ENCODE results near the gene KISS1. TPM values are rescaled to one million over a fixed set of nuclear protein-coding genes. Genes with fewer than 3 reads are reported as not detected.

Gene KISS1
- total RNA-seq, 1 experiment from 2014 or later, result not detected

- Histone ChIP-seq H3K4me1 (ENCODE audit: control insufficient read depth, insufficient read depth, low read length) (no peaks in the 10 kb centered on the region), H3K4me3 (ENCODE audit: low read depth in 2 of 2, low read length in 2 of 2) (no peak overlapping the region), H3K27ac (ENCODE audit: low read length) (no peak overlapping the region), H3K27me3 (ENCODE audit: control insufficient read depth, insufficient read depth, low read length) (no peaks in the 10 kb centered on the region), H3K36me3 (ENCODE audit: control insufficient read depth, insufficient read depth, low read length) (no peaks in the 10 kb centered on the region), H3K9me3 (ENCODE audit: control insufficient read depth, insufficient read depth, low read depth, low read length) (peaks cover 11% of the 10 kb centered on the region; the same call in 1 of the 2 replicates)
- ChIA-PET CTCF (no interaction called here), POLR2A (no interaction called here)
- BruUV-seq (replicated peaks), result no TSS peak
- ATAC-seq (no peak), DNase-seq (ENCODE audit: low read depth, low spot score) (no peak)
- TF ChIP-seq POLR2AphosphoS5 (IDR thresholded peaks at IDR 0.05; ENCODE audit: low read depth, low read length), result no peak
- TF ChIP-seq, protein P1, sequence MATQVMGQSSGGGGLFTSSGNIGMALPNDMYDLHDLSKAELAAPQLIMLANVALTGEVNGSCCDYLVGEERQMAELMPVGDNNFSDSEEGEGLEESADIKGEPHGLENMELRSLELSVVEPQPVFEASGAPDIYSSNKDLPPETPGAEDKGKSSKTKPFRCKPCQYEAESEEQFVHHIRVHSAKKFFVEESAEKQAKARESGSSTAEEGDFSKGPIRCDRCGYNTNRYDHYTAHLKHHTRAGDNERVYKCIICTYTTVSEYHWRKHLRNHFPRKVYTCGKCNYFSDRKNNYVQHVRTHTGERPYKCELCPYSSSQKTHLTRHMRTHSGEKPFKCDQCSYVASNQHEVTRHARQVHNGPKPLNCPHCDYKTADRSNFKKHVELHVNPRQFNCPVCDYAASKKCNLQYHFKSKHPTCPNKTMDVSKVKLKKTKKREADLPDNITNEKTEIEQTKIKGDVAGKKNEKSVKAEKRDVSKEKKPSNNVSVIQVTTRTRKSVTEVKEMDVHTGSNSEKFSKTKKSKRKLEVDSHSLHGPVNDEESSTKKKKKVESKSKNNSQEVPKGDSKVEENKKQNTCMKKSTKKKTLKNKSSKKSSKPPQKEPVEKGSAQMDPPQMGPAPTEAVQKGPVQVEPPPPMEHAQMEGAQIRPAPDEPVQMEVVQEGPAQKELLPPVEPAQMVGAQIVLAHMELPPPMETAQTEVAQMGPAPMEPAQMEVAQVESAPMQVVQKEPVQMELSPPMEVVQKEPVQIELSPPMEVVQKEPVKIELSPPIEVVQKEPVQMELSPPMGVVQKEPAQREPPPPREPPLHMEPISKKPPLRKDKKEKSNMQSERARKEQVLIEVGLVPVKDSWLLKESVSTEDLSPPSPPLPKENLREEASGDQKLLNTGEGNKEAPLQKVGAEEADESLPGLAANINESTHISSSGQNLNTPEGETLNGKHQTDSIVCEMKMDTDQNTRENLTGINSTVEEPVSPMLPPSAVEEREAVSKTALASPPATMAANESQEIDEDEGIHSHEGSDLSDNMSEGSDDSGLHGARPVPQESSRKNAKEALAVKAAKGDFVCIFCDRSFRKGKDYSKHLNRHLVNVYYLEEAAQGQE (IDR thresholded peaks at IDR 0.05; ENCODE audit: insufficient read depth in 1 of 2, low read depth in 2 of 2, low read length in 1 of 2), result no peak
- TF ChIP-seq, protein P2, sequence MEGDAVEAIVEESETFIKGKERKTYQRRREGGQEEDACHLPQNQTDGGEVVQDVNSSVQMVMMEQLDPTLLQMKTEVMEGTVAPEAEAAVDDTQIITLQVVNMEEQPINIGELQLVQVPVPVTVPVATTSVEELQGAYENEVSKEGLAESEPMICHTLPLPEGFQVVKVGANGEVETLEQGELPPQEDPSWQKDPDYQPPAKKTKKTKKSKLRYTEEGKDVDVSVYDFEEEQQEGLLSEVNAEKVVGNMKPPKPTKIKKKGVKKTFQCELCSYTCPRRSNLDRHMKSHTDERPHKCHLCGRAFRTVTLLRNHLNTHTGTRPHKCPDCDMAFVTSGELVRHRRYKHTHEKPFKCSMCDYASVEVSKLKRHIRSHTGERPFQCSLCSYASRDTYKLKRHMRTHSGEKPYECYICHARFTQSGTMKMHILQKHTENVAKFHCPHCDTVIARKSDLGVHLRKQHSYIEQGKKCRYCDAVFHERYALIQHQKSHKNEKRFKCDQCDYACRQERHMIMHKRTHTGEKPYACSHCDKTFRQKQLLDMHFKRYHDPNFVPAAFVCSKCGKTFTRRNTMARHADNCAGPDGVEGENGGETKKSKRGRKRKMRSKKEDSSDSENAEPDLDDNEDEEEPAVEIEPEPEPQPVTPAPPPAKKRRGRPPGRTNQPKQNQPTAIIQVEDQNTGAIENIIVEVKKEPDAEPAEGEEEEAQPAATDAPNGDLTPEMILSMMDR (IDR thresholded peaks at IDR 0.05), result no peak
- TF ChIP-seq TCF7L2 (IDR thresholded peaks at IDR 0.05; ENCODE audit: low read depth, low read length), result no peak
- no peak for TF ChIP-seq SIN3A (IDR thresholded peaks at IDR 0.05; ENCODE audit: borderline replicate concordance, insufficient read depth, low read depth, low read length)
- intact Hi-C loops (cut with micrococcal nuclease; ENCODE audit: unreplicated experiment) (no loop called here), in situ Hi-C loops (cut with HindIII; ENCODE audit: low pct_unique_long_range_greater_than_20kb, low sequenced_read_pairs) (no loop called here)
Measured at GRCh38 chr1:204169858-204170257, 26.4 kb downstream of the KISS1 start.

GRCh38 chr1:204167730-204168129 is 28.6 kb downstream of the KISS1 start:
- Histone ChIP-seq H3K27ac (ENCODE audit: low read length) (no peak overlapping the region), H3K27me3 (ENCODE audit: control insufficient read depth, insufficient read depth, low read length) (no peaks in the 10 kb centered on the region), H3K4me3 (ENCODE audit: low read depth in 2 of 2, low read length in 2 of 2) (no peak overlapping the region), H3K9me3 (ENCODE audit: control insufficient read depth, insufficient read depth, low read depth, low read length) (peaks cover 11% of the 10 kb centered on the region; the same call in 1 of the 2 replicates), H3K36me3 (ENCODE audit: control insufficient read depth, insufficient read depth, low read length) (no peaks in the 10 kb centered on the region), H3K4me1 (ENCODE audit: control insufficient read depth, insufficient read depth, low read length) (no peaks in the 10 kb centered on the region)
- no TSS peak for BruUV-seq (replicated peaks)
- TF ChIP-seq, protein P2 (IDR thresholded peaks at IDR 0.05), result no peak
- no peak for TF ChIP-seq TCF7L2 (IDR thresholded peaks at IDR 0.05; ENCODE audit: low read depth, low read length)
- TF ChIP-seq, protein P1 (IDR thresholded peaks at IDR 0.05; ENCODE audit: insufficient read depth in 1 of 2, low read depth in 2 of 2, low read length in 1 of 2), result no peak
- no peak for TF ChIP-seq POLR2AphosphoS5 (IDR thresholded peaks at IDR 0.05; ENCODE audit: low read depth, low read length)
- no peak for TF ChIP-seq SIN3A (IDR thresholded peaks at IDR 0.05; ENCODE audit: borderline replicate concordance, insufficient read depth, low read depth, low read length)
- POLR2A ChIA-PET, result interaction anchor here (0.7 kb wide), 1 partner anchor 43 kb away, joined by 5 read pairs; no protein-coding TSS in a partner anchor
- intact Hi-C loops (cut with micrococcal nuclease; ENCODE audit: unreplicated experiment), result no loop called here
- DNase-seq (ENCODE audit: low read depth, low spot score), result no peak
- in situ Hi-C loops (cut with HindIII; ENCODE audit: low pct_unique_long_range_greater_than_20kb, low sequenced_read_pairs), result no loop called here
- ATAC-seq, result no peak
- CTCF ChIA-PET, result interaction anchor here (0.5 kb wide), 1 partner anchor 264 kb away, joined by 3 read pairs; no protein-coding TSS in a partner anchor

All from Panc1 (cell line).